SK-N-SH (cell line): ENCODE results near the gene BTBD16. TPM values are rescaled to one million over a fixed set of nuclear protein-coding genes. Genes with fewer than 3 reads are reported as not detected.

ENCODE experiments used
- CTCF ChIA-PET: fragments of 300-600, 350-600 bp; formaldehyde crosslinking; extraction: SDS; loops from one replicate; lab custom pipeline; 2021; lab: Yijun Ruan, JAX
- POLR2A ChIA-PET: fragments of 350-600 bp; sonication (Branson Sonifier 250); formaldehyde crosslinking; extraction: SDS; loops from one replicate; lab custom pipeline; 2020; ENCODE audit warnings: antibody characterized with exemption, inconsistent platforms; lab: Yijun Ruan, JAX
- DNase-seq: peaks from one replicate; pipeline ENCODE4 v3.0.0; 2012
- H2AFZ ChIP-seq: fragments of 200-600 bp; sonication (generic); 2 replicates; pipeline ENCODE4 v1.8.1; 2016; ENCODE audit warnings: antibody characterized with exemption, mild to moderate bottlenecking, low read depth
- H3F3A ChIP-seq: fragments of 200-600 bp; sonication (generic); replicated peaks from 2 replicates; pipeline ENCODE3; 2016; ENCODE audit warnings: antibody characterized with exemption, mild to moderate bottlenecking; ENCODE audit not compliant: insufficient read depth
- H3K27ac ChIP-seq, 2 experiments: fragments of 200-500 bp in 1 of 2; fragments of 200-600 bp in 1 of 2; sonication (Bioruptor generic) in 1 of 2; sonication (generic), shearing (Covaris generic) in 1 of 2; 2 replicates each; pipeline versions ENCODE4 v1.5.1 to v1.6.1; 2014 to 2016; ENCODE audit warnings: low read depth in 2 of 2, inconsistent platforms in 1 of 2, low read length in 1 of 2, mild to moderate bottlenecking in 1 of 2, mixed read lengths in 1 of 2
- H3K27me3 ChIP-seq: fragments of 200-600 bp; sonication (generic), shearing (Covaris generic); 2 replicates; pipeline ENCODE4 v1.6.1; 2016; ENCODE audit warnings: mixed run types; ENCODE audit not compliant: insufficient read depth
- H3K36me3 ChIP-seq, 2 experiments: fragments of 200-500 bp in 1 of 2; fragments of 200-600 bp in 1 of 2; sonication (Bioruptor generic) in 1 of 2; sonication (generic) in 1 of 2; replicated peaks in 1 of 2; 2 replicates each; pipeline versions ENCODE3 to v1.5.1; 2014 to 2016; ENCODE audit warnings: low read length in 1 of 2, mild to moderate bottlenecking in 1 of 2; ENCODE audit not compliant: insufficient read depth in 2 of 2, control insufficient read depth in 1 of 2
- H3K4me1 ChIP-seq, 2 experiments: fragments of 200-500 bp in 1 of 2; fragments of 200-600 bp in 1 of 2; sonication (Bioruptor generic) in 1 of 2; sonication (generic), shearing (Covaris generic) in 1 of 2; 2 replicates each; pipeline versions ENCODE4 v1.5.1 to v1.6.1; 2014 to 2016; ENCODE audit warnings: low read depth in 1 of 2, low read length in 1 of 2, mixed run types in 1 of 2; ENCODE audit not compliant: insufficient read depth in 2 of 2, control insufficient read depth in 1 of 2
- H3K4me2 ChIP-seq: fragments of 200-600 bp; sonication (generic), shearing (Covaris generic); 2 replicates; pipeline ENCODE4 v1.6.1; 2017; ENCODE audit warnings: mixed run types
- H3K4me3 ChIP-seq, 2 experiments: fragments of 200-500 bp in 1 of 2; fragments of 200-600 bp in 1 of 2; sonication (Bioruptor generic) in 1 of 2; sonication (generic), shearing (Covaris generic) in 1 of 2; 2 replicates each; pipeline versions ENCODE4 v1.5.1 to v1.8.1; 2014 to 2016; ENCODE audit warnings: low read depth in 2 of 2, inconsistent platforms in 1 of 2, low read length in 1 of 2, mild to moderate bottlenecking in 1 of 2, mixed read lengths in 1 of 2, moderate library complexity in 1 of 2
- H3K79me2 ChIP-seq: fragments of 200-600 bp; sonication (generic); 2 replicates; pipeline ENCODE4 v1.8.1; 2017; ENCODE audit warnings: mild to moderate bottlenecking; ENCODE audit not compliant: insufficient read depth
- H3K9ac ChIP-seq: fragments of 200-600 bp; sonication (generic); 2 replicates; pipeline ENCODE4 v1.6.1; 2017; ENCODE audit warnings: mixed run types
- H3K9me2 ChIP-seq: fragments of 200-600 bp; sonication (generic); 2 replicates; pipeline ENCODE4 v1.6.1; 2017; ENCODE audit warnings: mixed run types
- H3K9me3 ChIP-seq: fragments of 200-600 bp; sonication (generic); 2 replicates; pipeline ENCODE4 v1.6.1; 2017; ENCODE audit warnings: mixed run types, mild to moderate bottlenecking, moderate library complexity
- H4K20me1 ChIP-seq: fragments of 200-600 bp; sonication (generic); 2 replicates; pipeline ENCODE4 v1.6.1; 2017; ENCODE audit warnings: mild to moderate bottlenecking, mixed run types; ENCODE audit not compliant: insufficient read depth
- CHD2 ChIP-seq: fragments of 150-350 bp; IDR thresholded peaks from 2 replicates; pipeline ENCODE4 v1.6.1; 2018; ENCODE audit warnings: low read length; ENCODE audit not compliant: partially characterized antibody
- EZH2phosphoT487 ChIP-seq: fragments of 200-600 bp; sonication (generic); IDR thresholded peaks from 2 replicates; pipeline ENCODE4 v1.6.1; 2017; ENCODE audit warnings: low read depth, mixed run types, mild to moderate bottlenecking, antibody characterized with exemption, moderate library complexity, borderline replicate concordance
- FOSL2 ChIP-seq: IDR thresholded peaks from 2 replicates; pipeline ENCODE4 v1.4.0; 2012; ENCODE audit warnings: low read depth, mild to moderate bottlenecking, moderate library complexity, borderline replicate concordance
- FOXJ3 ChIP-seq: sonication (generic); formaldehyde crosslinking; IDR thresholded peaks from 2 replicates; pipeline ENCODE4 v1.5.1; 2020; ENCODE audit warnings: mild to moderate bottlenecking, missing genetic modification reagents
- FOXM1 ChIP-seq: IDR thresholded peaks from 2 replicates; pipeline ENCODE4 v1.4.0; 2012; ENCODE audit warnings: low read depth, mild to moderate bottlenecking
- GABPA ChIP-seq: IDR thresholded peaks from 2 replicates; pipeline ENCODE4 v1.4.0; 2012; ENCODE audit warnings: low read depth, mild to moderate bottlenecking
- GATA2 ChIP-seq: sonication (generic); formaldehyde crosslinking; IDR thresholded peaks from 2 replicates; pipeline ENCODE4 v1.5.0; 2020; ENCODE audit warnings: mild to moderate bottlenecking, missing genetic modification reagents
- JUND ChIP-seq: IDR thresholded peaks from 2 replicates; pipeline ENCODE4 v1.4.0; 2012
- NFIC ChIP-seq: IDR thresholded peaks from 2 replicates; pipeline ENCODE4 v1.4.0; 2012; ENCODE audit warnings: borderline replicate concordance
- NRF1 ChIP-seq: IDR thresholded peaks from 2 replicates; pipeline ENCODE4 v1.6.1; 2012; ENCODE audit warnings: low read depth, mild to moderate bottlenecking, low read length
- POLR2AphosphoS5 ChIP-seq: IDR thresholded peaks from 2 replicates; pipeline ENCODE4 v1.6.1; 2012; ENCODE audit warnings: low read depth, low read length
- RCOR1 ChIP-seq: fragments of 150-350 bp; IDR thresholded peaks from 2 replicates; pipeline ENCODE4 v1.6.1; 2017; ENCODE audit warnings: antibody characterized with exemption, low read length
- RFX5 ChIP-seq: IDR thresholded peaks from 2 replicates; pipeline ENCODE4 v1.6.1; 2012; ENCODE audit warnings: mild to moderate bottlenecking, improper control_type of control experiment, low read length
- RXRA ChIP-seq: IDR thresholded peaks from 2 replicates; pipeline ENCODE4 v1.4.0; 2012; ENCODE audit warnings: low read depth, mild to moderate bottlenecking, borderline replicate concordance
- SIN3A ChIP-seq: IDR thresholded peaks from 2 replicates; pipeline ENCODE4 v1.6.1; 2012; ENCODE audit warnings: low read depth, mild to moderate bottlenecking, low read length, moderate library complexity, borderline replicate concordance
- TAF1 ChIP-seq: IDR thresholded peaks from 2 replicates; pipeline ENCODE4 v1.6.1; 2012; ENCODE audit warnings: low read depth, mild to moderate bottlenecking, low read length, moderate library complexity, borderline replicate concordance
- TCF12 ChIP-seq: IDR thresholded peaks from 2 replicates; pipeline ENCODE4 v1.4.0; 2012
- WGBS: methylation state at CpG from one replicate; pipeline ENCODE4 v1.1.6; 2017; ENCODE audit warnings: low lambda C conversion rate; 5-methylcytosine and 5-hydroxymethylcytosine counted together
- polyA plus RNA-seq, 3 experiments: library from polyadenylated mRNA; depleted of rRNA; stranded (reverse); fragments of >200 nt; gene quantifications; 2 replicates each; pipeline ENCODE4 v1.2.3, GENCODE V29; 2012
- TF ChIP-seq, protein P1 (sequence below): fragments of 150-350 bp; IDR thresholded peaks from 2 replicates; pipeline ENCODE4 v1.6.1; 2017; ENCODE audit warnings: antibody characterized with exemption, low read length, low read depth, borderline replicate concordance
- TF ChIP-seq, protein P2 (sequence below): fragments of 150-350 bp; IDR thresholded peaks from 2 replicates; pipeline ENCODE4 v1.6.1; 2016; ENCODE audit warnings: mild to moderate bottlenecking, low read depth, low read length
- TF ChIP-seq, protein P3 (sequence below): IDR thresholded peaks from 2 replicates; pipeline ENCODE4 v1.4.0; 2012; ENCODE audit warnings: low read depth
- TF ChIP-seq, protein P4 (sequence below): IDR thresholded peaks from 2 replicates; pipeline ENCODE4 v1.6.1; 2012; ENCODE audit warnings: mild to moderate bottlenecking, low read depth, low read length, moderate library complexity

Gene BTBD16
- polyA plus RNA-seq, 1 of the 3 experiments (the other 2 are of a cell fraction), result not detected

DNA sequence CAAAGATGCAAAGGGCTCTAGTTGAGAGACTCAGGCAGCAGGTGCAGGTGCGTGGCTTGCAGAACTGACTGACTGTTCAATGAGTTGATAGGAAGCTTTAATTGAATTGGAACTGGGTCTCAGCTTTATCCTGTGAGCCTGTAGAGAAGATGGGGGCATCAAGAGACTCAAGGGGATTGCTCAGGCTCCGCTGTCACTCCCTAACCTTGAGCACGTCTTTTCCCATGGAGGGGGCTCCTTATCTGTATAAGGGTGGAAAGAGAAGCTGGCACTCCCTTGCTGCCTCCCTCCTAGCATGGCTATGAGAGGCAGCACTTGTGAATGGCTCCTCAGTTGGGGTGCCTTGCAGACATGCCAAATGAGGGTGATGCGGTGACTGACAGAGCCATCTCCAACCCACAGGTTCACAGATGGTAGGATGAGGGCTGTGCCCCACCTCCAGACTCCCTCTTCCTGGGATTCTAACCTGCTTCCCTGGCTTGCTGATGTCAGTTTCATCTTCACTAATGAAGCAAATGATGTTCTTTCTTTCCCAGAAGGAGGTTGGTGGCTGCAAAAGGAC lies 91.0 kb downstream of the BTBD16 start (continued):
- no peak for TF ChIP-seq RCOR1
- no peak for TF ChIP-seq GABPA
- TF ChIP-seq, all 33 proteins: peak for 0

DNA sequence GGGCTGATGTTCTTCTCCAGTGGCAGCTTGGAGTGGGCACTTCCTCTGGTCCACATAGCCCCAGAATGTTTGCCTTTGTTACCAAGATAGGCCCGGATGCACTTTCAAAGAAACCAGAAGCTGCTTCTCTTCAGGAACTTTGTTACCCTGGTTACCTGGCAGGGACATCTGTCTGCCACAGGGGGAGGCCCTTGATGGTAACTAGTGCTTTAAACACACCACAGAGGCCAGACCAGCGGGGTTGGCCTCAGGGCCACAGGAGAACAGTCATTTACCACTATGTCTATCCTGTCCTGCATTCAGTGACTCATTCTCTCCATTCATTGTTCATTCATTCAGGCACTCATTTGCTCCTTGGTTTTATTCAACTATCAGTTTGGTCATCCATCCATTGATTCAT lies 91.5 kb downstream of the BTBD16 start:
- H3K9me2 ChIP-seq, result no peaks in the 10 kb centered on the region
- H2AFZ ChIP-seq, result no peak overlapping the region
- ChIA-PET POLR2A (no interaction called here), CTCF (no interaction called here)
- H3K27ac ChIP-seq, result no peak overlapping the region
- no peaks in the 10 kb centered on the region for H3K9me3 ChIP-seq
- H3K27me3 ChIP-seq, result no peaks in the 10 kb centered on the region; the same call in 1 of the 2 replicates
- no peak for DNase-seq
- H3K4me2 ChIP-seq, result no peak overlapping the region
- TF ChIP-seq FOXM1, result no peak
- TF ChIP-seq, protein P1, sequence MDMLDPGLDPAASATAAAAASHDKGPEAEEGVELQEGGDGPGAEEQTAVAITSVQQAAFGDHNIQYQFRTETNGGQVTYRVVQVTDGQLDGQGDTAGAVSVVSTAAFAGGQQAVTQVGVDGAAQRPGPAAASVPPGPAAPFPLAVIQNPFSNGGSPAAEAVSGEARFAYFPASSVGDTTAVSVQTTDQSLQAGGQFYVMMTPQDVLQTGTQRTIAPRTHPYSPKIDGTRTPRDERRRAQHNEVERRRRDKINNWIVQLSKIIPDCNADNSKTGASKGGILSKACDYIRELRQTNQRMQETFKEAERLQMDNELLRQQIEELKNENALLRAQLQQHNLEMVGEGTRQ, result no peak
- no peak for TF ChIP-seq GABPA
- TF ChIP-seq, protein P2, sequence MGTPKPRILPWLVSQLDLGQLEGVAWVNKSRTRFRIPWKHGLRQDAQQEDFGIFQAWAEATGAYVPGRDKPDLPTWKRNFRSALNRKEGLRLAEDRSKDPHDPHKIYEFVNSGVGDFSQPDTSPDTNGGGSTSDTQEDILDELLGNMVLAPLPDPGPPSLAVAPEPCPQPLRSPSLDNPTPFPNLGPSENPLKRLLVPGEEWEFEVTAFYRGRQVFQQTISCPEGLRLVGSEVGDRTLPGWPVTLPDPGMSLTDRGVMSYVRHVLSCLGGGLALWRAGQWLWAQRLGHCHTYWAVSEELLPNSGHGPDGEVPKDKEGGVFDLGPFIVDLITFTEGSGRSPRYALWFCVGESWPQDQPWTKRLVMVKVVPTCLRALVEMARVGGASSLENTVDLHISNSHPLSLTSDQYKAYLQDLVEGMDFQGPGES, result no peak
- no peak for TF ChIP-seq RCOR1
- TF ChIP-seq, protein P3, sequence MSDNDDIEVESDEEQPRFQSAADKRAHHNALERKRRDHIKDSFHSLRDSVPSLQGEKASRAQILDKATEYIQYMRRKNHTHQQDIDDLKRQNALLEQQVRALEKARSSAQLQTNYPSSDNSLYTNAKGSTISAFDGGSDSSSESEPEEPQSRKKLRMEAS, result no peak
- no peak for TF ChIP-seq RFX5
- TF ChIP-seq GATA2, result no peak
- H3K4me1 ChIP-seq, result no peaks in the 10 kb centered on the region
- no peaks in the 10 kb centered on the region for H3K36me3 ChIP-seq
- H3F3A ChIP-seq, result no peaks in the 10 kb centered on the region
- H3K4me3 ChIP-seq, result no peak overlapping the region
- no peak overlapping the region for H3K9ac ChIP-seq
- H3K79me2 ChIP-seq, result no peaks in the 10 kb centered on the region
- no peaks in the 10 kb centered on the region for H4K20me1 ChIP-seq
- 63% methylated on average over 1 of the region's 2 CpGs for WGBS

DNA sequence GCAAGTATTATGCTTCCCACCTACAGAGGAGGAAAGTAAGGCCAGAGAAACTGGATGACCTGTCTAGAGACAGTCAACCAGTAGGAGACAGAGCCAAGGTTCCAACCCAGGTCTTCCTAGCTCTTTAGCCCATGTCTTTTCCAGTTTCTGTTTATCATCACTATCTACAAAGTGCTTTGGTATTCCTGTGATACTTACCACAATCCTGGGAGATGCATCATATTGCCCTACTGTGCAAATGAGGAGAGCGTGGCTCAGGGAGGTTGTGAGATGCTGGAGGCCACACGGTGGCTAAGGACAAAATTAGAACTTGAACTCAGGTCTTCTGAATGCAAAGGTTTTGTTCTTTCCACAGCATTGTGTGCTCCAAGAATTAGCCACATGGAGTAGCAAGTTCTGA lies 92.2 kb downstream of the BTBD16 start:
- ChIA-PET POLR2A (no interaction called here), CTCF (no interaction called here)
- no peaks in the 10 kb centered on the region for H4K20me1 ChIP-seq
- H3K4me3 ChIP-seq, result no peak overlapping the region
- H3K9me3 ChIP-seq, result no peaks in the 10 kb centered on the region
- H3F3A ChIP-seq, result no peaks in the 10 kb centered on the region
- no peak overlapping the region for H3K9ac ChIP-seq
- no peaks in the 10 kb centered on the region; the same call in 1 of the 2 replicates for H3K27me3 ChIP-seq
- no peaks in the 10 kb centered on the region for H3K79me2 ChIP-seq
- no peak overlapping the region for H3K4me2 ChIP-seq
- no peak overlapping the region for H3K27ac ChIP-seq
- no peaks in the 10 kb centered on the region for H3K4me1 ChIP-seq
- WGBS, result 78% methylated on average over 2 of the region's 2 CpGs
- no peaks in the 10 kb centered on the region for H3K9me2 ChIP-seq
- DNase-seq, result no peak
- H2AFZ ChIP-seq, result no peak overlapping the region
- no peaks in the 10 kb centered on the region for H3K36me3 ChIP-seq
- TF ChIP-seq FOSL2 (no peak), TAF1 (no peak), CHD2 (no peak), FOXJ3 (no peak), EZH2phosphoT487 (no peak), JUND (no peak), TCF12 (no peak), NFIC (no peak), NRF1 (no peak), RXRA (no peak), POLR2AphosphoS5 (no peak), SIN3A (no peak)
- TF ChIP-seq, protein P1, result no peak
- TF ChIP-seq, protein P4, sequence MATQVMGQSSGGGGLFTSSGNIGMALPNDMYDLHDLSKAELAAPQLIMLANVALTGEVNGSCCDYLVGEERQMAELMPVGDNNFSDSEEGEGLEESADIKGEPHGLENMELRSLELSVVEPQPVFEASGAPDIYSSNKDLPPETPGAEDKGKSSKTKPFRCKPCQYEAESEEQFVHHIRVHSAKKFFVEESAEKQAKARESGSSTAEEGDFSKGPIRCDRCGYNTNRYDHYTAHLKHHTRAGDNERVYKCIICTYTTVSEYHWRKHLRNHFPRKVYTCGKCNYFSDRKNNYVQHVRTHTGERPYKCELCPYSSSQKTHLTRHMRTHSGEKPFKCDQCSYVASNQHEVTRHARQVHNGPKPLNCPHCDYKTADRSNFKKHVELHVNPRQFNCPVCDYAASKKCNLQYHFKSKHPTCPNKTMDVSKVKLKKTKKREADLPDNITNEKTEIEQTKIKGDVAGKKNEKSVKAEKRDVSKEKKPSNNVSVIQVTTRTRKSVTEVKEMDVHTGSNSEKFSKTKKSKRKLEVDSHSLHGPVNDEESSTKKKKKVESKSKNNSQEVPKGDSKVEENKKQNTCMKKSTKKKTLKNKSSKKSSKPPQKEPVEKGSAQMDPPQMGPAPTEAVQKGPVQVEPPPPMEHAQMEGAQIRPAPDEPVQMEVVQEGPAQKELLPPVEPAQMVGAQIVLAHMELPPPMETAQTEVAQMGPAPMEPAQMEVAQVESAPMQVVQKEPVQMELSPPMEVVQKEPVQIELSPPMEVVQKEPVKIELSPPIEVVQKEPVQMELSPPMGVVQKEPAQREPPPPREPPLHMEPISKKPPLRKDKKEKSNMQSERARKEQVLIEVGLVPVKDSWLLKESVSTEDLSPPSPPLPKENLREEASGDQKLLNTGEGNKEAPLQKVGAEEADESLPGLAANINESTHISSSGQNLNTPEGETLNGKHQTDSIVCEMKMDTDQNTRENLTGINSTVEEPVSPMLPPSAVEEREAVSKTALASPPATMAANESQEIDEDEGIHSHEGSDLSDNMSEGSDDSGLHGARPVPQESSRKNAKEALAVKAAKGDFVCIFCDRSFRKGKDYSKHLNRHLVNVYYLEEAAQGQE, result no peak
